NCI-H2227 (cell line): Measurements from ENCODE around the gene GRHL3.

ENCODE experiments used
- DNase-seq: peaks from one replicate; lab custom pipeline; 2025; ENCODE audit not compliant: unreplicated experiment; lab: John Stamatoyannopoulos, UW

GRHL3 gene

GRCh38 chr1:24317081-24317480 is 2.1 kb upstream of the GRHL3 start:
- no peak for DNase-seq

- no peak for DNase-seq
Measured at GRCh38 chr1:24317956-24318614, 1.1 kb upstream of the GRHL3 start.

- DNase-seq = no peak
Measured at GRCh38 chr1:24318615-24319311, 394 bp upstream of the GRHL3 start.

- no peak for DNase-seq
Measured at GRCh38 chr1:24319962-24320361, 805 bp downstream of the GRHL3 start.

GRCh38 chr1:24321126-24321525 is 2.0 kb downstream of the GRHL3 start:
- DNase-seq = peak; percentile 38

DNA sequence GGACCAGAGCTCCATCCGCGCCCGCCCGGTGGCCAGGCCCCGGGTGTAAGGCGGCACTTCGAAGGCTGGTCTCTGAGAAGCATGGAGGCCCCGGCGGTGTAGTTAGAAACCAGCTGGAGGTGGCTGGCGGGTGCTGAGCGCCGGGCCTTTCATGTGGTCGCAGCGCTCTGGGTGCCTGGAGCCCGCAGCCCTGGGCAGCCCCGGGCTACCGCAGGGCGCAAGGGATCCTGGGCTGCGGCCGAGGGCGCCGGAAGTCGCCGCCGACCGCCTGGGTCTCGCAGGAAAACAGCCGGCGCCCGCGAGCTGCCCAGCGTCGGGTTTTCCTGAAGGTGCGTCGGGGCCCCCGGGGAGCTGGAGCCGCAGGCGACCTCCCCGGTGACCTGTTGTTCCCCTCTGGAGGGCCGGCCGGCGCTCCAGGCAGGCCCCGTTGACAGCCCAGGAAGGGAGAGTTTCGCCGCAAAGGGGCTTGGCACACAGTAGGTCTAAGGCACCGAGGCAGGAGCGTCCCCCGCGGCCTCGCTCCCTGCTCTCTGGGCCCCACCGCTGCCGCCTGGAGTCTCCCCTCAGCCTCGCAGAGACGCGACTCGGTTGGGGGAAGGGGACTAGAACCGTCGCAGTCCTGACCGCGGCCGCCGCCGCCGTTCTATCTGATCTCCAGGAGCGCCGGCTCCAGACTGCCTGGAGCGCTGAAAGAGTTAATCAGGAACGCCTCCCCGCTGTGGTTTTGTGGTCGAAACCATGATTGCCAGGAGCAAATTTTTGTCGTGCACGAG is 2.7 kb downstream of the GRHL3 start:
- peak; percentile 70 for DNase-seq

DNA sequence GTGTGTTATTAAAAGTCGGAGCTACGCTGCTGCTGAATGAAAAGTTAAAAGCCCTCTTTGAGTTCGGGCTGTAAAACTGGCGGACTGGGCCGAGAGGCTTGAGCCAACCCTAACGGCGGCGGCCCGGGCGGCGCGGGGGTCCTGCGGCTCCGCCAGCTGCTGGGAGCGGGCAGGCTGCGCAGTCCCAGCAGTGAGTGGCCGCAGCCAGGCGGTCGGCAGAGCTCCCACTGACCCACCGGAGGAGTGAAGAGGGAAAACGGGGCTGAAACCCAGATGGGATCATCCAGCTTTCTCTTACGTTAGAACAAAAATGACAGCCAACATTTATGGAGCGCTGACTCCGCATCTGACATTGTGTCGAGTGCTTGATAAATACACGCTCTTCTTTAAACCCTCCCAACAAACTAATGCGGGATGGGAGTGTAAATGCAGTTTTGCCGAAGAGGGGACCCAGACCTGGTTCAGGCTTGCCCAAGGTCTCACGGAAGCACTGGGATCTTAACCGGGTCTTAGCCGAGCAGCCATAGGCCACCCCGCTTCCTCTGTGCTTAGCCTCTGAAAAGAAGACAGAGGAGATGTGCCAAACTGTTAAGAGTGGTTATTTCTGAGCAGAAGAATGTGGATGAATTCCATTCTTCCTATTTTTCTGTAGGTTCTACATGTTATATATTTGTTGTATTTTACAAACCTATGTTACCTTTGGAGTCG is 3.5 kb downstream of the GRHL3 start:
- no peak for DNase-seq

- no peak for DNase-seq
Measured at GRCh38 chr1:24323281-24323680, 4.1 kb downstream of the GRHL3 start.

DNA sequence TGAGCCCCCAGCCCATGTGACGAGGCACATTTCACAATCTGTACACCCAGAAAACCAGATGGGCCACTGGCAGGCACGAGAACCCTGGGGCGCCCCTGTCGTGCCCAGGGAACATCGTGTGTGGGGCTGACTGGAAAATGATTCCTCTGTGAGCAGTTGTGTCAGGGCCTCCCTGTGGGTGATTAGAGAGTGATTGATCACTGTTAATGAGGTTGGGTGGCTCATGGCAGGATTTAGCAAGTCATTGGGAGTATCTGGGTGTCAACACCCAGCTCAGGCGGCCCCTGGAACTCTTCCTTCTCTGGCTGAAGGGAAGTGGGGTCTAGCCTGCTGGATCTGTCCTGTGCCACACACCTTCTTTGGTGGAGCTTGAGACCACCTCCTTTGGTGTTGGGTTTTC is 5.7 kb downstream of the GRHL3 start:
- no peak for DNase-seq

DNA sequence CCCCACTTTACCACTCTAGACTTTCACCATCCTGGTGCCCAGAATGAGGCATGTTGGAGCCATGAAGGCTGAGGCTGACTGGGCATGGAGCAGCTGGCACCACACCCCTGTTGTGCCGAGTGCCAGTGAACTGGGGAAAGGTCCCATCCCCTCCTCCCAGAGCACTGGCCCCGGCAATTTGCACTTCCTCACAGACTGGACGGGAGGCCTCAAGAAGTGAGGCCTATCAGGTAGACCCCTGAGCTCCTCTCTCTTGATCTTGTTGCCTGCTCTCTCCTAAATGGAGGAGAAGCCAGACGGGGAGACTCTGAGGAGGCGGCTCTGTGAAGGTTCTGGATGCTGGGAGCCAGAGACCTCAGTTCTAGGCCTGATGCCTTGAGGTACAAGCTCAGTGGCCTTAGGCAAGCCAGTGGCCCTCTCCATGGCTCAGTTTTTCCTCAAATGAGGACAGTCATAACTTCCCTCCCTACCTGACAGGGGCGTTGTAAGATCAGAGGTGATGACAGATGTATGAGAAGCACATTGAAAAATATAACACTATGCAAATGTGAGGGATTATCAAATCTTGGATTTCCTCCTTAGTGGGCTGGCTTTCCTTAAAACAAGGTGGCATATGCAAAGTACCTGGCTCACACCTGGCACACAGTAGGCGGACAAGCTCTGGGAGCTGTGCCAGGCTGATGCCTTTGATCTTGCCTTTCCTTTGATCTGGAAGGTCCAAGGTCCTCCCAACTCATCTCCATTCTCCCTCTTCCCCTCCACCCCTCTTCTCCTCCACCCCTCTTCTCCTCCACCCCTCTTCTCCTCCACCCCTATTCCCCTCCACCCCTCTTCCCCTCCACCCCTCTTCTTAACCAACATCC is 6.7 kb downstream of the GRHL3 start:
- no peak for DNase-seq

GRCh38 chr1:24327486-24327885 is 8.3 kb downstream of the GRHL3 start:
- no peak for DNase-seq

DNA sequence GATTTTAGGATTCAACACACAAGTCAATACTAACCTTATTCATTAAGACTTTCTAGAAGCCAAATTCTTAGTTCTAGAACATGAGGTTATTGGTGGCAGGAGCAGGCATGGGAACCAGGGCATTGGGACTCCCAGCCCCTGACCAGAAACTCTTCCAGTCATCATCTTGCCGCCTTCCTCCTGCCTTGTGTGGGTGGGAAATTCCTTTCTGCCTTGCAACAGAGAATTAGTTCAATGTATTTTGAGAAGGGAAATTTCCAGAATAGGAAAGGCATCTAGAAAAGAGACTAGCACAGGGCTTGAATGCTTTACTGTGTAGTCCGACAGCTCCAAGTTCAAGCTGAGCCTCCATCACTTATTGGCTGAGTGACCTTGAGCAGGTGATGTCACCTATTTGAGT is 8.7 kb downstream of the GRHL3 start:
- DNase-seq = no peak

DNA sequence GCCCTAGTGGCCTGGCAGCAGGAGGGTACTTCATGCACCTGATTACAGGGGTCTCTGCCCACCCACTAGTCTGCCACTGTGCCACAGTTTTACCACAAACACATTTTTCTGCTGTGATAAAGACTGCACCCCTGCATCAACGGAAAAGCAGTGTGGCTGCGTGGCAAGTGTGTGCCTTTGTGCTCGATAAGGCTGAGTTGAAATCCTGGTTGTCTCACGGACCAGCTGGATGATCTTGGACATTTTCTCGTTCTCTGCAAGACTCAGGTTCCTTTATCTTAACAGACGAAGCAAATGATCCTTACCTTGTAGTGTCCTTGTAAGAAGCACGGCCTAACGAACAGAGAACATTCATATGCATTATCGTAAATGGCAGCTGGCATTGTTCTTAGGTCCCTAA is 10.2 kb downstream of the GRHL3 start:
- DNase-seq = no peak

DNA sequence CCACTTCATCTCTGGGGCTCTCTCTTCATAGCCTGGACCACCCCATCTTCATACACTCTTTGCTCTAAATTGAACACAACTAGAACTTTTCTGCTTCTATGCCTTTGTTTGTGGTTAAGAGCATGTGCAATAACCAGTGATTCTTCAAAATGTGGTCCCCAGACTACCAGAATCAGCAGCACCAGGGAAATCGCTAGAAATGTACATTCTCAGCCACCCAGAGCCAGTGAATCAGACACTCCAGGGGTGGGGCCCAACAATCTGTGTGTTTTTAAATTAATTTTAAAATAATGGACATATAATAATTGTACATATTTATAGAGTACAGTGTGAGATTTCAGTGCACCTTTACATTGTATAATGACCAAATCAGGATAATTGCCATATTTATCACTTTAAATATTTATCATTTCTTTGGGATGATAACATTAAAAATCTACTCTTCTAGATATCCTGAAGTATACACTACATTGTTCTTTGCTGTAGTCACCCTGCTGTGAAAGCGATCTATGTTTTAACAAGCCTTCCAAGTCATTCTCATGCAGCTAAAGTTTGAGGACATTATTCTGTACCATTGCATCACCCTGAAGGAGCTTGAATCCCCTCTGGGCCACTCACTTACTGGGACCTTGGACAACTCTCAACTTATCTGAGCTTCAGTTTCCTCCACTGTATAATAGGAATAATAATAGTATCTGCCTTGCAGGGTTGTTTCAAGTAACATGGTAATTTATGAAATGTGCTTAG is 10.8 kb downstream of the GRHL3 start:
- no peak for DNase-seq

DNA sequence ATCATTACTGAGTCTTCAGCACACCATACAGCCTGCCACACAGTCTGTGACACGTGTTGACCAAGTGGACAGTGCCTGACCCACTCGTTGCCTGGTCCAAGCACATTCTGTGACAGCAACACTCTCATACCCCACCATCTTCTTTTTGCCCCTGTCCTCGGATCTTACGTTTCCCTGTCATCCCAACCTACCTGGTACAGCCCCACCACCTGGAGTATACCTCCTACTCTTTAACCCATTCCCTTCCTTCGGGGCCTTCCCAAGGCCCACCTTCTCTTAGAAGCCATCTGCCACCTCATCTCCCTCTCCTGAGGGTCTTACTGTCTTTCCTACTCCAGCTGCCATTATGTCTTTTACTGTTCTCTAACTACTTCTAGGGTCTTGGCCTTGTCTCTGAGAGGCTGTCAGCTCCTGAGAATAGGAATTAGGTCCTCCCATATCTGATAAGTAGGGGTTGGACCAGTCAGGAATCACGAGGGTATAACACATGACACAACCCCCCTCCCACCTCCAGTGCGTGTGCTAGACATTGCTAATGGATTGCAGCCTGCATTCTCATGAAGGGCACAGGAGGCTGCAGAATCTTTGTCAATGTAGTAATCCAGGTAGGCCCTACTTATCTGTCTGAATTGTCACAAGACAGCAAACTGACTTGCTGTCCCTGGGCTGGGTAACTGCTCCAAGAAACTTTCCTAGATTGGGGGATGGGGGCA is 13.0 kb downstream of the GRHL3 start:
- no peak for DNase-seq

DNA sequence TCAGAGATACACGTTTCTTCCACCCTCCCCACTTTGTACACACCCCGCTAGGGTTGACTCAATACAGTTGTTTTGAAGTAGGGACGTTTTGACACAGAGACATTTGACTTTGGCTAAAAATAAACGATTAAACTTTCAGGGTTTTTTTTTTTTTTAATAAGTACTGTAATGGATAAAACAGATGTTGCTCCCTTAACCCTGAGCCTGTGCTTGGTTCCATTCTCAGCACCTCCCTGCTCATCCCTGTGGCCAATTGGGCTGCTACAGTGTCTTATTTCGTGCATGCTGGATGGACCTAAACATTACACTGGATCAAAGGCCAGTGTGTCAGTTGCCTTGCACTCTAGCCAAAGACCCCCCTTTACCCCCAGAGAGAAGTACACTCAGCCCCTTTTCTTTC is 16.9 kb downstream of the GRHL3 start:
- DNase-seq = no peak

GRCh38 chr1:24337455-24337854 is 18.3 kb downstream of the GRHL3 start:
- DNase-seq = no peak

- DNase-seq = no peak
Measured at GRCh38 chr1:24338447-24338846, 19.3 kb downstream of the GRHL3 start.

GRCh38 chr1:24339996-24340395 is 20.8 kb downstream of the GRHL3 start:
- no peak for DNase-seq
